Upper lobe of left lung (tissue), 4 donors: ENCODE data around the gene NELFB.

Source experiments
- POLR2A ChIP-seq, 4 donors: fragments of 450-650 bp; IDR thresholded peaks; one replicate each; pipeline ENCODE4 v1.5.1; 2016 to 2017; ENCODE audit warnings: antibody characterized with exemption in 4 of 4, mild to moderate bottlenecking in 2 of 4
- POLR2AphosphoS5 ChIP-seq, 2 donors: sonication (generic); formaldehyde crosslinking; IDR thresholded peaks; one replicate each; pipeline ENCODE4 v1.5.1; 2017; ENCODE audit warnings: antibody characterized with exemption in 2 of 2
- TF ChIP-seq, protein P1 (sequence below), 6 experiments: fragments of 450-650 bp in 4 of 6; fragments of 200-600 bp in 2 of 6; sonication (generic) in 2 of 6; IDR thresholded peaks; one replicate each; pipeline ENCODE4 v1.5.1; 2016 to 2019; ENCODE audit warnings: antibody characterized with exemption in 6 of 6

- TF ChIP-seq POLR2A (IDR thresholded peaks at IDR 0.05) (no peak), POLR2AphosphoS5 (IDR thresholded peaks at IDR 0.05) (no peak)
- TF ChIP-seq, protein P1, sequence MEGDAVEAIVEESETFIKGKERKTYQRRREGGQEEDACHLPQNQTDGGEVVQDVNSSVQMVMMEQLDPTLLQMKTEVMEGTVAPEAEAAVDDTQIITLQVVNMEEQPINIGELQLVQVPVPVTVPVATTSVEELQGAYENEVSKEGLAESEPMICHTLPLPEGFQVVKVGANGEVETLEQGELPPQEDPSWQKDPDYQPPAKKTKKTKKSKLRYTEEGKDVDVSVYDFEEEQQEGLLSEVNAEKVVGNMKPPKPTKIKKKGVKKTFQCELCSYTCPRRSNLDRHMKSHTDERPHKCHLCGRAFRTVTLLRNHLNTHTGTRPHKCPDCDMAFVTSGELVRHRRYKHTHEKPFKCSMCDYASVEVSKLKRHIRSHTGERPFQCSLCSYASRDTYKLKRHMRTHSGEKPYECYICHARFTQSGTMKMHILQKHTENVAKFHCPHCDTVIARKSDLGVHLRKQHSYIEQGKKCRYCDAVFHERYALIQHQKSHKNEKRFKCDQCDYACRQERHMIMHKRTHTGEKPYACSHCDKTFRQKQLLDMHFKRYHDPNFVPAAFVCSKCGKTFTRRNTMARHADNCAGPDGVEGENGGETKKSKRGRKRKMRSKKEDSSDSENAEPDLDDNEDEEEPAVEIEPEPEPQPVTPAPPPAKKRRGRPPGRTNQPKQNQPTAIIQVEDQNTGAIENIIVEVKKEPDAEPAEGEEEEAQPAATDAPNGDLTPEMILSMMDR (IDR thresholded peaks at IDR 0.05), result no peak
Measured at GRCh38 chr9:137299203-137299565, 44.1 kb downstream of the NELFB start.
